ELF-1 (cell line): Measurements from ENCODE around the gene CAPN7.
"Not testable (repeated sequence)": the region's sequence is repeated elsewhere in the genome, so short reads cannot be mapped to it uniquely, and the experiment has no call there.

Source experiments
- DNase-seq: peaks from one replicate; pipeline ENCODE4 v3.0.0-alpha.2; 2016; ENCODE audit warnings: low read depth, low spot score

CAPN7 gene

DNA sequence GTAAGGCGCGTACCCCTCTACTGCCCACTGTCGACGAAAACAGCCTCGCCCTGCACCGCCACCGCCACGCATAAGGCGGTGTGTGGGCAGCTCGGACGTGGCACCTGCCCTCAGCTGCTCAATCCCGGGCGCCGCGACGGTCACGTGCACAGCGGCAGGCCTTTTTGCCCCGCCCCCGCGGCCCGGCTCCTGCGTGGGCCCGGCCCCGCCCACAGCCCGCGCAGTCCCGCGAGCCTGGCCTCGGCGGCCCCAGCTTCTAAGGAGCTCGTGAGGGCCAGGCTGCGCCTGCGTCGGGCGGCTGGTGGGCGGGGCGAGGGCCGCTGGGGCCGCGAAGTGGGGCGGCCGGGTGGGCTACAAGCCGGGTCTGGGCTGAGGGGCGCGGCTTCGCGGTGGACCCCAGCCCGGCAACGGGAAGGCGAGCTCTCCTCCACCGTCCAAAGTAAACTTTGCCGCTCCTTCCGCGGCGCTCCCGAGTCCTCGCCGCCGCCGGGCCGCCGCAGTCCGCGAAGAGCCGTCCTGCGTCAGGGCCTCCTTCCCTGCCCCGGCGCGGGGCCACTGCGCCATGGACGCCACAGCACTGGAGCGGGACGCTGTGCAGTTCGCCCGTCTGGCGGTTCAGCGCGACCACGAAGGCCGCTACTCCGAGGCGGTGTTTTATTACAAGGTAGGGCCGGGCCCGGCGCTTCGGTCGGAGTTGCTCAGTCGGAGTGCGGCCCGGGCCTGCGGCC lies at the start of gene CAPN7:
Gene CAPN7, plus strand, starts transcription at position 313 of the 728 bp plus-strand sequence. Its CDS starts 250 bp downstream, at position 563.
- DNase-seq: peak; percentile 86

DNA sequence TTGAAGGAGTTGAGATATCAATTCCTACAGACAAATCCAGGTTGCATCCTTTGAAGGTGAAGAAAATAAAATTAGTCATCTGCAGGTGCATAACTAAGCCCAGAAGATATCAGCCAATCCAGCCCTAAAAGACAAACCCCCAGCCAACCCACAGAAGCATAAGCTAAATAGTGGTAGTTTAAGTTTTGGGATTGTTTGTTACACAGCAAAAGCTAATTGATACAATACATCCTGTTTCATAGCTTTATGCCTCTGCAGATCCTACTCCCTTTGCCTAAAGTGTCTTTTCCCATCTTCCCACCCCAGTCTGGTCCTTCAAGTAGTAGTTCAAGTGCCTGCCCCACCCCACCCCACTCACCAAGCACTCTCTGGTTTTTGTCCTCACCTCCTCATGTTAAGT lies 48.6 kb upstream of the CAPN7 start:
- DNase-seq: no peak

DNA sequence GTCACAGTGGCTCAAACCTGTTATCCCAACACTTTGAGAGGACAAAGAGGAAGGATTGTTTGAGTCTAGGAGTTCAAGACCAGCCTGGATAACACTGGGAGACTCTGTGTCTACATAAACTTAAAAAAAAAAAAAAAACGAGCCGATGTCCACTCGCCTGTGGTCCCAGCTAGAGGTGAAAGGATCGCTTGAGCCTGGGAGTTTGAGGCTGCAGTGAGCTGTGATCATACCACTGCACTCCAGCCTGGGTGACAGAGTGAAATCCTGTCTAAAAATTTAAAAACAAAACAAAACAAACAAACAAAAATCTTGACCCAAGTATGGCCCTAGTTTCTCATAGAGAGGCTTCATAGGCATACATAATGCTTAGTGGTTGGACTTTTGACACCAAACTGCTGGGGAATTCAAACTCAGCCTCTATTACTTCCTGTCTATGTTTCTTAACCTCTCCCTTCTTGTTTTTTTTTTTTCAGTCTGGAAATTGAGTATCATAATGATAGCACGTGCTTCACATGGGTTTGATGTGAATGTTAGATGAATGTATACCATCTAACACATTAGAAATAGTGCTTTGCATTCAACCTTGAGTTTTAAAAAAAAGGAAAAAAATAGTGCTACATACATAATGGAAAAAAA lies 46.4 kb upstream of the CAPN7 start:
- no peak for DNase-seq

DNA sequence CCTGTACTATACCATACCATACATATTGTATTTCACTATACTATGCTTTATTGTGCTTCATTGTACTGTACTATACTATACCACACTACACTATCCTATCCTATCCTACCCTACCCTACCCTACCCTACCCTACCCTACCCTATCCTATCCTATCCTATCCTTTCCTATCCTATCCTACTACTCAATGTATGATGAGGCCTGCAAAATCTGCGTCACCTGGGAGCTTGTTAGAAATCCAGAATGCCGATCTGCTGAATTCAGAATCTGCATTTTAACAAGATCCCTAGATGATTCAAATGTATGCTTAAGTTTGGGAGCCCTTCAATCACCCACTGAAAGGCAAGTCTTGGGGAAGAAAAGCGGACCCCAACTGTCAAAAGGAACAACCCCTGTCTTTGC lies 45.4 kb upstream of the CAPN7 start:
- DNase-seq: no peak

DNA sequence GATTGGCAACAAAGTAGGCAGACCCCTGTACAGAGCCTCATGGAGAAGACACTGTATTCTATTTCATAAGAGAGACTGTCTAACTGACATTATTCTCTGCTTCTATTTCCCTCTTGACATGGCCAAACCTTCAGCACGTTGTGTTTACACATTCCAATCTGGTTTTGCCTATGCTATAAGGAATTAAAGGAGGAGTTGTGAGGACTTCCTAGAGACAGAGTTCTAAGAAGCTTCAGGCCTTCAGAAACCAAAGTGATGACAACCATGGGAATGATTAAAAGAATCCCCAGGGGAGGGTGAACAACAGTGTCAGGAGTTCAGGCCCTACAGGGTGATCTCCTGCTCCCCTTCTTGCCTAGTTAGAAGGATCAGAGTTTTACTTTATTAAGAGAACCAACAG lies 44.9 kb upstream of the CAPN7 start:
- no peak for DNase-seq

DNA sequence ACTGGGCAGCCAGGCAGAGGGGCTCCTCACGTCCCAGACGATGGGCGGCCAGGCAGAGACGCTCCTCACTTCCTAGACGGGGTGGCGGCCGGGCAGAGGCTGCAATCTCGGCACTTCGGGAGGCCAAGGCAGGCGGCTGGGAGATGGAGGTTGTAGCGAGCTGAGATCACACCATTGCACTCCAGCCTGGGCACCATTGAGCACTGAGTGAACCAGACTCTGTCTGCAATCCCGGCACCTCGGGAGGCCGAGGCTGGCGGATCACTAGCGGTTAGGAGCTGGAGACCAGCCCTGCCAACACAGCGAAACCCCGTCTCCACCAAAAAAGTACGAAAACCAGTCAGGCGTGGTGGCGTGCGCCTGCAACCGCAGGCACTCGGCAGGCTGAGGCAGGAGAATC lies 42.4 kb upstream of the CAPN7 start:
- not testable (repeated sequence) for DNase-seq

DNA sequence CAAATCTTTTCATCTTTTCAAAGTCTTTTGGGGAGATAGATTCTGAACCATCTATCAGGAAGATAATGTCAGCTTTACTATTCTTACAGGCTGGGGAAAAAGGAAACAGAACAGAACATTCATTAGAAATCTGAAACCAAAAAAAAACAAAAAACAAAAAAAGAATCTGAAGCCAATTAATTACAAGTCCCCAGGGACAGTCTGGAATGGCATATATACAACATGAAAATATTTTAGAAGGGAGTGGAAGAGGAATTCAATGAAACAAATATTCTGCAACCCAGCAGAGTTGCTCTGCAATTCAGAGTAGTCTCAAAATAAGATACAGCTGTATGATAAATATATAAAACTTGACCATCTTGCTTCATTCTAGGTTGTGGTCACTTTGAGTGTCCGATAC lies 41.7 kb upstream of the CAPN7 start:
- no peak for DNase-seq

DNA sequence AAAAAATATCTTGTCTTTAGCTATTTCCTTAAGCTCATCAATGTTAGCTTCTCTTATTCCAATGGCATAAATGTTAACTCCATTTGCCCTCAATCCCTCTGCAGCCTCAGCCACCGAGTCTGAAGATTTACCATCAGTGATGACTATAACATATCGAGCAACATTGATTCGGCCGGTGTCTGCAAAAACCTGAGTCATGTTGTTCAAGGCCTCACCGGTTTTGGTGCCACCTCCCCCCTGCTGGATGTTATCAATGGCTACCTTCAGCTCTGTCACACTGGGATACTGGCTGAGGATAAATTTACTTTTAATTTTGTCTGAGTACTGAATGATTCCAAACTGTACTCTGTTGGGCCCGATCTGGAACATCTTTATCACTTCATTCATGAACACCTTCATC lies 41.0 kb upstream of the CAPN7 start:
- no peak for DNase-seq

DNA sequence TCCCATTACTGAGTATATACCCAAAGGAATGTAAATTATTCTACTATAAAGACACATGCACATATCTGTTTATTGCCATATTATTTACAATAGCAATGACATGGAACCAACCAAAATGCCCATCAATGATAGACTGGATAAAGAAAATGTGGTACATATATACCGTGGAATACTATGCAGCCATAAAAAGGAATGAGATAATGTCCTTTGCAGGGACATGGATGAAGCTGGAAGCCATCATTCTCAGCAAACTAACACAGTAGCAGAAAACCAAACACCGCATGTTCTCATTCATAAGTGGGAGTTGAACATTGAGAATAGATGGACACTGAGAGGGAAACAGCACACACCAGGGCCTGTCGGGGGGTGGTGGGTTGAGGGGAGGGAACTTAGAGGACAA lies 39.7 kb upstream of the CAPN7 start:
- not testable (repeated sequence) for DNase-seq

DNA sequence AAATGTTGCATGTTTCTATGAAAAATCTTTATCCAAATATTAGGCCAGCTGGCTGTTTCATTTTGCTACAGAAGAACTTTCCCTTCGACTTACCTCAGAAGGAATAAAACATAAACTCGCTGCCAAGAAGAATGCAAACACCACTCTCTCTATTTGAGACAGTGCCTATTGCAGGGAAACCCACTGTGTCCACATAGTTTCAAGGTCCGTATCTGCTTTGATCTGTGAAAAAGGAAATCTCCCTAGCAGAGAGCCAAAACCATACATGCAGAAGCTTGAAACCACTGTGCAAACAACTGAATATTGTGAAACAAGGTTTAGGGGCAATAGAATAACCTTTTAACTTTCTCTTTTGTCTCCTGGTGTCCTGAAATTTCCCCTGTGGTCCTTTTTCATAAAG lies 35.0 kb upstream of the CAPN7 start:
- no peak for DNase-seq

DNA sequence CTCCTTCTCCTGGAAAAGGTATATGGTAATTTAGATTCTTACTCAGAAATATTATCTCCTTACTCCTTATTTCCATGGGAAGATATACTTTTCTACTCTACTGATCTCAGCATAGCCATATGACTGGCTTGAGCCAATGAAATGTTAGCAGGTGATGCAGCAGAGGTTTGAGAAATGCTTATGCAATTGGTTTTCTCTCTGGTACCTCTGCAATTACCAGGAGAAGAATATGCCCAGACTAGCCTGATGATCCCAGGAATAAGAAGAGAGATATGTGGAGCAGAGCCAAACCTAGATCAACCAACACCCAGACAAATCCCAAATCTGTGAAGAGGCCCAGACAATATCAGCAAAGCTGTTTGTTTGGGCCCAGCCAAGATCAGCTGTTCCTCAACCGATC lies 33.2 kb upstream of the CAPN7 start:
- DNase-seq: no peak

DNA sequence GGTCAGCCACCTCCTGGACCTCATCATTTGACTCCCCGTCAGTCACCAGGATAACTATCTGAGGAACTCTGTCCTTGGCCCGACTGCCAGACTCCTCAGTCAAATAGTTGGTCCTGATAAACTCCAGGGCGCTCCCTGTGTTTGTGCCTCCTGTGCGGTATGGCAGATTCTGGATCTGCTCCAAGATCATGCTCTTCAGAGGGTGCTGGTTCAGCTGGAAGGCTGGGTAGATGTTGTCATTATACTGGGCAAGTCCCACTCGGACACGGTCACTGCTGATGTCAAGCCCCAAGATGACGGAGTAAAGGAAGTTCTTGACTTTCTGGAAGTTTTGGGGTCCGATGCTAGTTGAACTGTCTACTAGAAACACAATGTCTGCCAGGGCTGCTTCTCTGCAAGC lies 31.1 kb upstream of the CAPN7 start:
- DNase-seq: no peak

DNA sequence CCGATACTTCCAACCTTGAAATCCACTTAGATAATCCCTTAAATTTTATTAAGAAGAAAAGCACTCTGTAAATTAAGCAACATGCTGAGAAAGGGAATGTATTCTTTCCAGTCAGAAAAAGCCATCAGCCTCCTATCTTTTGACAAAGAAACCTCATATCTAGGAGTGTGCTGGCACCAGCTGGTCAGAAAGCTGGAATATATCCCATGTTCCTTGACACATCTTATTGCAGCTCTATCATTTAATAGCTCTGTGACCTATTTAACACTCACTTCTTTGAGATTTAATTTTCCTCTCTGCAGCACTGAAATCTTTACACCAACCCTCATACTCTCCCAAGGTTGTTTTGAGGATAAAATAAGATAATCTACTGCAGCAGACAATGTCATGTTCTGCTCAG lies 30.4 kb upstream of the CAPN7 start:
- DNase-seq: no peak

DNA sequence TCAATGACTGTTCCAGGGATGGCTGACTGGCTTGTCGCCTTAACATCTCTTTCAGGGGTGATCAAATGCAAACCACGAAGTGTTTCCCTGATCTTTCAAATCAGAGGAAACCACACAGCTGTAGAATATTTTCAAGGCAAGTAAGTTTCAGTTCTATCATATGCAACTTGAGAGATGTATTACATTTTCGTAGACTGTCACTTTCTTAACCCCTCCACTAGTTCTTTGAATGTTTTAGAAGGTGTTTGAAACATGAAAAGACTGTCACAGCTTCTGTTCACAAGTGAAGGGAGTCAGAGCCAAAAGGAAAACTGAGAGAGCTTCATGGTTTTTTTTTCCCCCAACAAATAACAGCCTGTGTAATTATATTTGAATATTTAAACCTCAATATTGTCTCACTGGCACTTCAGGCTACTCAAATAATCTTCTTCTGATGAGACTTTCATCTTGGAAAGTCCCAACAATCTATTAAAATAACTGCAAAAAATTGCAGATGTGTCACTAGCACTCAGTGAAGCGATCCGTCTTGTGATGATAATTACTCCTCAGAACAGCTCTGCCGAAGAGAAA lies 25.9 kb upstream of the CAPN7 start:
- DNase-seq: no peak

DNA sequence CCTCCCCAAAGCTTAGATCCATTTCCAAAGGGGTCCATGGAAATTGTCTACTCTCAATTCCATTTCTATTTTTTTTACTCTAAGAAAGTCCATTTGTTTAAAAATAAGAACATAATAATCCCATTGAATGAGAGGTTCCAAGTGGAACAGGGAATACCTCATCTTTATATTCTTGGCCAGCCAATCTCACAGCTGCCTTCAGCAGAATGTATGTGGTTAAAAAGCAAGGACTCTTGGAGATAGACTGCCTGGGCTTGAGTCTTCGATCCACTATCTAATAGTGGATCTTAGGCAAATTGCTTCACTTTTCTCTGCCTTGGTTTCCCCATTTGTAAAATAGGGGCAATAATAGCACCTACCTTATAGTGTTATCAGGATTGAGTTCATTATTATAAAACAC lies 24.5 kb upstream of the CAPN7 start:
- no peak for DNase-seq

DNA sequence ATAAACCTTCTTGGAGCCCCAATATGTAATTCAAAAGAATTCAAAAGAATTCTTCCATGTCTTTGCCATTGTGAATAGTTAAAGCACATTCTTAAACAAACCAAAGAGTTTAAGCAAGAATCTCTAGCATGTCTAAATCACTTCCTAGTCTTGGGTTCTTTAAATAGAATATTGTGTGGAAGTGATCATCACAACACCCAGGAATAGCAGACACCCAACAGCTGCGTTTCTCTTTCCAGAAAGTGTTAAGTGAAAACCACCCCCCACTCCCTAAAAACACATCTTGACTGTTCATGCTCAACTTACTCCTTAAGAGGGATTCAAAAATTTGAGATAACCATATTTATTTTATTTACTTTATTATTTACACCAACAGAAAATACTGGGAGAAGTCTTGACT lies 24.1 kb upstream of the CAPN7 start:
- DNase-seq: no peak

DNA sequence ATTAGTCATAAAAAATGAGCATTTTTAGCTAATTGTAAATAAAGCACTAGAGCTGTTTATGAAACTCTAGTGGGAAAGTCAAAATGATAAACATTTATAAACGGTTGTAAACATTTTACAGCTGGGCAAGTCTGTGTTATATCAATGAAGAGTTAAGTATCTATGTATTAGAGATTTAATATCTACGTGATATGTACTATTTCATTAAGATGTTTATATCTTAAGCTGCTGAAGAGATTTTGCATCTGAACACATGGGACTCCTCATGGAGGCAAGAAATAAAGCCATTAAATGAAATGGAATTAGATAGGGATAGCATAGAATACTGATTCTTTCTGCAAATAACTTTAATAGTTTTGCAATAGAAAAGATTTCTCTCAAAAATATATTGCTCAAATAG lies 23.0 kb upstream of the CAPN7 start:
- DNase-seq: no peak

DNA sequence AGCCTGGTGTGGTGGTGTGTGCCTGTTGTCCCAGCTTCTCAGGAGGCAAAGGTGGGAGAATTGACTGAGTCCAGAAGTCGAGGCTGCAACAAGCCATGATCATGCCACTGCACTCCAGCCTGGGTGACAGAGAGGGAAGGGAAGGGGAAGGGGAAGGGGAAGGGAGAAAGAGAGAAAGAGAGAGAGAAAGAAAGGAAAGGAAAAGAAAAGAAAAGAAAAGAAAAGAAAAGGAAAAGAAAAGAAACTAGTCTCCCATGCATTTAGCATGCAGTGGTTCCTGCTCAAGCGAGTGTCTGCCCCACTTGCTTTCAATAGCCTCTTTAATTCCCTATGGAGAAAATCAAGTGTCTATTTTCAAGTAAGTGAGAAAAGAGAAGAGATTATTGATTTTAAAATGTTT lies 20.6 kb upstream of the CAPN7 start:
- DNase-seq: no peak

DNA sequence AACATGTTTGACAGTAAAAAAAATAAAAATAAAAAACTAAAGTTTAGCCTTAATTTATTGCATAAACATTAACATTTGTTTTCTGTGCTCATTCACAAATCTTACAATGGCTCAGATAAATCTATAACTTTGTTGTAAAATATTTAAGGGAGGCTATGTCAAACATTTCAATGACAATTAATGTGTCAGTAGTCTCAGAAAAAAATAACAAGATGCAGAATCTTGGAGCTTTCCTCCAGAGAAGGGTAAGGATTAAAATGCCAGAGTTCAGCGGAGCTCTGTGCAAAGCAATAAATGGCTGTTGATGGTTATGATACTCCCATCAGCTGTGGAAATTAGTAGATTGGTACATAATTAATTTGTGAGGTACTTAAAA lies 20.0 kb upstream of the CAPN7 start:
- DNase-seq: no peak

DNA sequence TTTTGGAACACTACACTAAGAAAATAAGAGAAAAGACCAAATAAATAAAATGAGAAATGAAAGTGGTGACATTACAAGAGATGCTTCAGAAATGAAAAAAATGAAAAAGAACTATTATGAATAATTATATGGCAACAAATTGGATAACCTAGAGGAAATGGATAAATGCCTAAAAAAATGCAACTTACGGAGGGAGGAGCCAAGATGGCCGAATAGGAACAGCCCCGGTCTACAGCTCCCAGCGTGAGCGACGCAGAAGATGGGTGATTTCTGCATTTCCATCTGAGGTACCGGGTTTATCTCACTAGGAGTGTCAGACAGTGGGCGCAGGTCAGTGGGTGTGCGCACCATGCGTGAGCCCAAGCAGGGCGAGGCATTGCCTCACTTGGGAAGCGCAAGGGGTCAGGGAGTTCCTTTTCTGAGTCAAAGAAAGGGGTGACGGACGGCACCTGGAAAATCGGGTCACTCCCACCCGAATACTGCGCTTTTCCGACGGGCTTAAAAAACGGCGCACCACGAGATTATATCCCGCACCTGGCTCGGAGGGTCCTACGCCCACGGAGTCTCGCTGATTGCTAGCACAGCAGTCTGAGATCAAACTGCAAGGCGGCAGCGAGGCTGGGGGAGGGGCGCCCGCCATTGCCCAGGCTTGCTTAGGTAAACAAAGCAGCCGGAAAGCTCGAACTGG lies 19.4 kb upstream of the CAPN7 start:
- DNase-seq: not testable (repeated sequence)

DNA sequence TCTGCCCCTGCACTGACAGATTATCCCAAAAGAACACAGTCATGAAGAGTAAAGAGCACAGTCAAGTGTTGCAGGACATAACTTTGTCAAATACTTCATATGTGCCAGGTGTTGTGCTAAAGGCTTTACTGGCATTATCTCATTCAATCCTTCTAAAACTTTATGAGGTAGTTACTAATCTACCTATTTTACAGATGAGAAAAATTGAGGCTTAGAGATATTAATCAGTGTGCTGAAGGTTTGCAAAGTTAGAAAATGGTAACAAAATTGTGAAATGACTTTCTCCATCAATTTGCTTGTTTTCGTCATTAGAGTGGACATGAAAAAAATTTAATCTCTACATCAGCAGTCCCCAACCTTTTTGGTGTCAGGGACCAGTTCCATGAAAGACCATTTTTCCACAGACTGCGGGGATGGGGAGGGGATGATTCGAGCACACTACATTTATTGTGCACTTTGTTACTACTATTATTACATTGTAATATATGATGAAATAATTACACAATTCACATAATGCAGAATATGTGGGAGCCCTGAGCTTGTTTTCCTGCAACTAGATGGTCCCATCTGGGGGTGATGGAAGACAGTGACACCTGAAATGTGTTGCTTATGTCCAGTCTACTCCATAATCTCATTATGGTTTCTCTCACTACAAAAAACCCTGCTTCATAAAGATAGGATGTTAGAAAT lies 8.6 kb upstream of the CAPN7 start:
- DNase-seq: no peak

DNA sequence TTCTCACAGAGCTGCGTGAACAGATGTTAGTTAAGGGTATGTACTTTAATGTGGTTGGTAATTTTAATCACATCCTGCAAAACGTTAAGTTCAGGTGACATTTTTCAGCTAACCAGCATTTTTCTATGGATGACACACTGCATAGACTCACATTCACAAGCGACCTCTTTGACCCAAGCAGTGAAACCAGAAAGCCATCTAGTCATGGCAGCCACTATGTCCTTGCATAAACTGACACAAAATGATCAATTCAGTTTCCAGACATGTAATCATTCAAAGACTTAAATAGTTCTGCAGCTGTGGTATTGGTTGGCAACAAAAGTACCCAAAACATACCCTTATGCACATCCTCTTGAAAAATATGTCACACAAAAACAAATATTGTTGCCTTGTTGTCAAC lies 7.4 kb upstream of the CAPN7 start:
- DNase-seq: no peak
